SIG-M5 (cell line): ENCODE data around the gene OR6N1.

Experiments used
- DNase-seq: peaks from one replicate; lab custom pipeline; 2025; lab: John Stamatoyannopoulos, UW

Gene OR6N1

DNA sequence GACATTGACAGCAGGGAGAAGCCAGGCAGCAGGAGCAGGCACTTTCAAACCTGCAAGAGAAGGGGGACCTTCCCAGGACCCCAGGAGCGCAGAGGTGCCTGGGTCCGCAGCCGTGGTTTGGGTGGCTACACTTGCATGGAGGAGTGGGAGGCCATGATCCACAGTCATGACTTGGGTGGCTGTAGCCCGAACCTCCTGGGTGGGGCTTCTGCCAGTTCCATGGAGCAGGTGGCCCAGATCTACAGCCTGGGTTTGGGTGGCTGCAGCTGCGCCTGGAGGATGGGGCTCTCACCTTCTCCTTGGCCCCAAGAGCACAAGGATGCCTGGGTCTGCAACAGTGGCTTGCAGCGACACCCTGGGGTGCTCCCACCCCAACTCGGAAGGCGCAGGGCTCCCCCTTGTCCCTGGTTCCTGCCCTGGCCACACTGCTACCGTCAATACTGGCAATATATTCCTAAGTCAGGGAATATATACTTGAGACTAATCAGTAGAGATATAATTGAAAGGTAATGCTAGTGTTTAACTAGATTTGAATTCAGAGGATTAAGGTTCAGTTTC is 19.8 kb downstream of the OR6N1 start:
- no peak for DNase-seq

DNA sequence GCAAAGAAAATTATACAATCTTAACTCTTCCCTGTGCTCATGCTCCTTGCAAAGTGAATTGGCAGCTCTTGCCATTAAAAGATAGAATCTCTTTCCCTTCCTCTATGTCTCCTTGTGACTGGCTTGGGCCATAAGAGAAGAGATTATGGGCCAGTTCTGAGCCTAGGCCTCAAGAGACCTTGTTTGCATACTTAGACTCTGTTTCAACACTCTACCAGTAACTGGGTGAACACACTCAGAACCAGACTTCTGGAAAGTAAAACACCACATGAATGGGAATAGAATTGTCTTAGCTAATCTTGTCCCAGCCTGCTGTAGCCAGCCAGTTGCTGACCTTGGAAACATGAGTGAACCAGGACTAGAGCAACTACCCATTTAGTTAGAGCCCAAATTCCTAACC is 36.1 kb downstream of the OR6N1 start:
- no peak for DNase-seq

DNA sequence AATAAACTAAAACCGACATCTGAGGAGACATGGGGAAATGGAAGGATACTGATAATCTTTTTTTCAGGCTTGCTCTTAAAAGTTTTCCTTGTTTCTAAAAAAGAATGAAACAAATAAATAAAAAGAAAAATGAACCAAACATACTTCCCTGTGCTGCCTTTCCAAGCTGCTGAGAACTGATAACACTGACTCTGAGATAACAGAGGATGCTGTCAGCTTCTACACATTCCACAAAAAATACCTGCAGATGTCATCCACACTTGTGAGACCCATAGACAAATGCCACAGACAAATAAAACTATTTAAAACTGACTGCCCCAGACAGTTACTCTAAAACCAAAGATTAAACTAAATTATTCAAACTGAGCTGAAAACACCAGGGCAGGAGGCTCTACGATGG is 39.5 kb downstream of the OR6N1 start:
- no peak for DNase-seq

DNA sequence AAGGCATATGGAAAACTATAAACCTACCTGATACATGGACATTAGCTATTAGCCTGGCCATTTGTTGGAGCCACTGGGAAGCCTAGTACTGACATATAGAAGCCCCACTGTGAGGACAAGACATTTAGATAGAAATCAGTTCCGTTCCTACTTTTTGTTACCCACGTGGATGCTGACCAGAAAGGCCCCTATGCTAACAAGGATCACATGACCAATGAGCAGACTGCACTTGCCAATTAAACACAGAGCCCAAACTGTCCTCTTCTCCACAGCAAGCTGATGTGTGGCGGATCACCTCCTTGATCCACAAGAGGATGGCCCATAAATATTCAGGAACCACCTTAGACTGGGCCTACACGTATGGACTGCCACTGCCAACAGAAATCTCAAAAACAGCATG is 40.3 kb downstream of the OR6N1 start:
- DNase-seq, result no peak

DNA sequence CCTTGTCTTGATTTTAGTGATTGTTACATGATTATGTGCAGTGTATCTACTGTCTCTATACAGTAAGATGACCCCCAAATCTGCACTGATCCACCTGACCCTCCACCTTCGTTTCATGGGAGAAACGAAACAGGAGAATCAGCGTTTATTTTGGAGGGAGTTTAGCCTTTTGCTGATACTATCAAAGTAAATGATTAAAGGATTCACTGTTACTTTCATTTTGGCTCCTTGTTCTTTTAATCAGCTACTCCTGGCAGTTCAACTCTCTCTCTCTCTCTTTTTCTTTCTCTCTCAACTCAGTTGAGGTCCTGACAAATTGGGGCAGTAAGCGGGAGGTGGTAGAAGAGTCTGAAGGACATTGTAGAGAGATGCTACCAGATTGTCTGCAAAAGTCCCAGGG is 41.5 kb downstream of the OR6N1 start:
- no peak for DNase-seq

DNA sequence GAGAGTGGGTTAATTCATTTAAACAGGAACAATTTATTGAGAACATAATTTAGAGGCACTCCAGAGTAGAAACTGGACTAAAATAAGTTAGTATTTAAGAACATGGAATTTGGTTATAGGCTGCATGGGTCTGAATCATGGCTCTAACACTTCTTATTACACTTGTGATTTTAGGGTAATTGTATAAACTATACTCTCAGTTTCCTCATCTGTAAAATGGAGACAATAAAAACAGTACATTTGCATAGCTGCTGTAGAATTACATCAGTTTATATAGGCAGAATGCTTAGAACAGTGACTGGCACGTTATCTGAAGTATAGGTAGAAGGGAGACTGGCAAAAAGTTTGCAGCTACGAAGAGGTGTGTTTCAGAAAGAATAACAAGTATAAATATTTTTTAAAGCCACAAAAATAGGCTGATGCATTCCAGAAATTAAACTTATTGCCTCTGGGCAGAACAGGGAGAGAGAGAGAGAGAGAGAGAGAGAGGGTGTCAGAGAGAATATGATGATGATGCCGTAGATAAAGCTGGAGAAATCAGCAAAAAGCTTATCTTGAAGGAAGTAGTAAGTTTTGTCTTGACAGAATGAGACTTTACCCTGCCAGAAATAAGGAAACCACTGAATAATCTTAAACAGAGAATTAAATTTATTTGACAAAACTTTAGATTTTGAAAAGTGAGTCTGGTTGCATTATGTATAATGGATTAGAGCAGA is 43.3 kb downstream of the OR6N1 start:
- DNase-seq, result no peak

DNA sequence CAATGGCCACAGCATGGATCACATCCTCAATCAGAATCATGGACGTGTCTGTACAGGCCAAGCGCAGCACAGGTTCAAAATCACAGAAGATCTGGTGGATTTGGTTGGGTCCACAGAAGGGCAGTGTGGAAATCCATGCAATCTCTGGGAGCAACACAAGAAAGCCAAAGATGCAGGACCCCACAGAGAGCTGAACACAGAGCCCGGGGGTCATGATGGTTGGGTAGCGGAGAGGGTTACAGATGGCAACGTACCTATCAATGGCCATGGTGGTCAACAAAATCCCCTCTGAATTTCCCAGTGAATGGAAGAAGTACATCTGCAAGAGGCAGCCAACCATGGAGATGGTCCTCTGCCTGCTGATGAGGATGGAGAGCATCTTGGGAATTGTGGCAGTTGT is 47.6 kb downstream of the OR6N1 start:
- no peak for DNase-seq

DNA sequence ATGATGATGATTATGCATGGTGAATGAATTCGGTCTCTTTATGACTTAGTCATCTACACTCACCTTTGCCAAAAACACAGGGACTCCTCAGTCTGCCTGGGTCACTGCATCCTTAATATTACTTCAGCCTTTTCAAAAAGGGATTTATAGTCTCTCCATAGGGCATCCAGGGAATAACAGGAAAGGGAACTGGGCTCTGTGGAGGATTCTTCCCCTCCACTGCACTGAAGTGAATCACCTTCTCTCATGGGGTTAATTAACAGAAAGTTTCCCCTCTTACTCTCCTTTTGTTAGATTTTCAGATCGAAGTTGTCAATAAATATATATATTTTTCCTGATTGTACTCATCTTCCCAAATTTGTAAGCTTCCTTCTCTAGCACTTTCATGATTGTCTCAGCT is 51.4 kb downstream of the OR6N1 start, which contains the start of gene OR6K3:
TSS of gene OR6K3 (minus strand) at position 101 of the 400 bp plus-strand sequence. CDS start 2,605 bp downstream, outside the sequence.
- DNase-seq, result no peak

DNA sequence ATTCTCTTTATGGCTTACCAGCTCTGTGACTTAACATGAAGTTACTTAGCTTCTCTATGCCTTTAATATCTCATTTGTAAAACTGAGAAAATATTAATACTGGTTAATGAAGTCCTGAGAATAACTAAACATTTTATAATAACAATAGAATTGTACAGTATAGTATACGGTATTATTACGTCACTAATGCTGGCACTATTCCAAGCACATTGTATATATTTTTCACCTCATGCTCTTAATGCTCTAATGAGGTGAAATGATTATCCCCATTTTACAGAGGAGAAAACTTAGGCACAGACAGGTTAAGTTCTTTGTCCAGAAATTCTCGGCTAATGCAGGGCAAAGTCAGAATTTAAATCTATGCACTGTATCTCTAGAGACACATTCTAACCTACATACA is 52.3 kb downstream of the OR6N1 start:
- DNase-seq, result no peak

DNA sequence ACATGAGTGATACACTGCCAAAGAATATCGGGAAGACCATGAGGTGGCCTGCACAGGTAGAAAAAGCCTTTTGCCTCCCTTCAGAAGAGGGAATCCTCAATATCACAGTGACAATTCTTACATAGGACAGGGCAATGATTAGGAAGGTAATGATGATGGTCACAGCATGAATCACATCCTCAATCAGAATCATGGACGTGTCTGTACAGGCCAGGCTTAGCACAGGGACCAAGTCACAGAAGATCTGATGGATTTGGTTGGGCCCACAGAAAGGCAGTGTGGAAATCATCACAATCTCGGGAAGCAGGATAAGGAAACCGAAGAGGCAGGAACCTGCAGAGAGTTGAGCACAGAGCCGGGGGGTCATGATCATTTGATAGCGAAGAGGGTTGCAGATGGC is 54.7 kb downstream of the OR6N1 start:
- DNase-seq, result no peak

DNA sequence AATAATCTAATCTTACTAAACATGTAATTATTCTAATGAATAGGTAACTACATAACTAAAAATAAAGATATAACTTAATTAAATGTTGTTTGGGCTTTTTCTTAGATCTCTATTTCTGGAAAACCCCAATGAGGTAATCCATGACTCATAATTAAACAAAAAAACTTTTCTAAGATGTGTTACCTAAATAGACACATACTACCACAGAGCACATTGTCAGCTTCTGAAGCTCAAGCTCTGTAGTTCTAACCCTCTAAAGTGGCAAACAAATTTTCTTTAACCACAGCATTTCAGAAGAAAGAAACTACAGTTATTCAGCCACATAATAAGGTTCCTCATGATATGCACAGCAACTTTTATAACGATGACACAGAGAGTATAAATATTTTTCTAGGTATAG is 55.7 kb downstream of the OR6N1 start:
- DNase-seq, result no peak

DNA sequence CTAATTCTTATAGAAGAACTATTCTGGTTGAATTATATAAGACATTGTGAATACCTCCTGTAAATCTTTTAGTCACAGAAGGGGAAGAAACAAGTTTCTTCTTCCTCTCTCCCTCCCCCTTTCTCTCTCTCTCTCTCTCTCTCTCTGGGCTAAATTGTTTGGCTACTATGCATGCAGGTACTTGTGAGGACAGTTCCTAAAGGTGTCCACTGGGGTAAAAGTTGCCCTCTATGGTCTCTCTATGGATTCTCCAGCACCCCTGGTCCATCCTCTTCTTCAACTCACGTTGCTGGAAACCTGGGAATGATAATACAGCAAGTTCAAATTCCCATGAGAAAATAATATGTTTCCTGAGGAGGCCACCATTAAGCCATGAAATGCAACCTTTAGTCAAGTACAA is 57.2 kb downstream of the OR6N1 start:
- no peak for DNase-seq
